GM19467 (cell line): ENCODE results near the gene ARAP2.
"Not testable (repeated sequence)": the region's sequence is repeated elsewhere in the genome, so short reads cannot be mapped to it uniquely, and the experiment has no call there.

ENCODE experiments used
- ATAC-seq: cut with Tn5 transposase; IDR thresholded peaks from one replicate; pipeline ENCODE4 v1.9.1; 2021; ENCODE audit warnings: mild to moderate bottlenecking, moderate library complexity; ENCODE audit not compliant: unreplicated experiment

ARAP2 gene

GRCh38 chr4:36183665-36184393 lies 60.5 kb downstream of the ARAP2 start:
- no peak for ATAC-seq

GRCh38 chr4:36183232-36183631 lies 61.1 kb downstream of the ARAP2 start:
- ATAC-seq: no peak

DNA sequence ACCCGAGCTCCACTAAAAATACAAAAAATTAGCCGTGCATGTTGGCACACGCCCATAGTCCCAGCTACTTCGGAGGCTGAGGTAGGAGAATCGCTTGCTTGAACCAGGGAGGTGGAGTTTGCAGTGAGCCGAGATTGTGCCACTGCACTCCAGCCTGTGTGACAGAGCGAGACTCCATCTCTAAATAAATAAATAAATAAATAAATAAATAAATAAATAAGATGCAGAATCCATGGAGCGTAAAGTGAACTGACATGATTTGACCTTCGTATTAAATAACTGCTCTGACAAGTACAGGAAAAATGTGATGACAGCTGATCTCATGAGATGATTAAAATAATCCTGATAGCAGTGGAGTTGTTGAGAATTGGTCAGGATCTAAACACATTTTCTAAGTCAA lies 62.0 kb downstream of the ARAP2 start:
- not testable (repeated sequence) for ATAC-seq

GRCh38 chr4:36180206-36180605 lies 64.1 kb downstream of the ARAP2 start:
- ATAC-seq: no peak

GRCh38 chr4:36178484-36178883 lies 65.8 kb downstream of the ARAP2 start:
- no peak for ATAC-seq

- no peak for ATAC-seq
These were observed 66.4 kb downstream of the ARAP2 start for GRCh38 chr4:36177946-36178345.

- no peak for ATAC-seq
These were observed 69.7 kb downstream of the ARAP2 start for GRCh38 chr4:36174570-36174969.

DNA sequence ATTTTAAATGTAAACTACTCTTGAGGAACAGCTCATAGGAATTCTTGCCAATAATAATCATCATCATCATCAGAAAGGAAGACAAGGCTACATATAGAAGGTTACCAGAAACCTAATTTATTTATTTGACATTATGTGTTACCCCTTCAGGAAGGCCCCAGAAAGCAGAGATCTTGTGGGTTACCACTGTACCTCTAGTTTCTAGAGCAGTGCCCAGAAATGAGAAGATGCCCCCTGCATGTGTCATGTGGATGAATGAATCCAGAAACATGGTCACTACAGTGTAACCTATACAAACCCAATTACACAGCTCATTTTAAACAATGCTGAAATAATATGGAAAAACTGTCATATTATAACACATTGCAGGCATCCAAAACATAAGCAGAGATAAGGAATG lies 70.4 kb downstream of the ARAP2 start:
- ATAC-seq: no peak

GRCh38 chr4:36172656-36173055 lies 71.7 kb downstream of the ARAP2 start:
- ATAC-seq: no peak

DNA sequence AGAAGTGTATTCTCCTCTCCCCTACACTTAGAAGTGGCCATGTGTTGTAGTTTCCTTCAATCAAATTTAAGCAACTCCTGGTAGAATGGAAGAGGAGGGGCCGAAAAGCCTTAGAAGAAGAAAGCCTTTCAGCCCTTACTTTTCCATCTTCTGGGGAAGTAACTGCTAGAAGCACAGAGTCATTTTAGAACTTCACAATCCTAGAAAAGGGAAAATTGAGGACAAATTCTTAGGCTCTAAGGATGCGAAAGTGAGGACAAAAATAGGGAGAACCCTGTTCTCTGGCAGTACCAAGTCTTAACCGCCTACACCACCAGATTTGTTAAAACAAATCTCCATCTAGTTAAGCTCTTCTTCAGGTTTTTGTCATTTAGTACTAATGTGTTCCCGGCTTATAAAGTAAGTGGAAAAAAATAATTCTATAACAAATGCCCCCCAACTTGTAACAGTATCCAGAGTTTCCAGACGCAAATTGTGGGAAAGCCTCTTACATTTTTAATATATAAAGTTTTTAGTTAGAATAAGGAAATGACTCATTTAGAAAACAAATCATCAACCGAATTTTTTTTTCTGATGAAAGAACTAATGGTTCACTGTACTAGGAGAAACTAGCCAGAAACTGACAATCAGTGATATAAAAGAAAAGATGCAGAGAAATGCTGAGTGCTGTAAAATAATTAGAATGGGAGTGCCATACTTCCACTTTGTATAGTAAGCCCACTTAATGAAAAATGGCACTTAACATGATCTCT lies 76.0 kb downstream of the ARAP2 start:
- ATAC-seq: no peak

DNA sequence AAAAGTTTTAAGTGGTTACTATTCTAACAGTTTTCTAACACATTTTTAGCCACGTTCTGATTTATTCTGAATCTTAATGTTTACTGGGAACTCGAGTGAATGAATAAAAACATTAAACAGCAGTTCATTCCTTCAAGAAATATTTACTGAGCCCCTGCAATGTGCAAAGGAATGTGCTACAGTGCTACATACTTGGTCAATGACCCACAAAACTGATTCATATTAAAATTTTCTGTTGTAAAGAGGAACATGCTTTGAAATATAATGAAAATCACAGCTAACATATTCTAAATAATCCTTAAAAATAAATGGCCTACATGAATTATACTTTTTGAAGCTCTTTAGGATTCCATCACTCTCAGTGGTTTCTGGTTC lies 78.7 kb downstream of the ARAP2 start:
- no peak for ATAC-seq

- ATAC-seq: no peak
These were observed 79.2 kb downstream of the ARAP2 start for GRCh38 chr4:36164900-36165630.

DNA sequence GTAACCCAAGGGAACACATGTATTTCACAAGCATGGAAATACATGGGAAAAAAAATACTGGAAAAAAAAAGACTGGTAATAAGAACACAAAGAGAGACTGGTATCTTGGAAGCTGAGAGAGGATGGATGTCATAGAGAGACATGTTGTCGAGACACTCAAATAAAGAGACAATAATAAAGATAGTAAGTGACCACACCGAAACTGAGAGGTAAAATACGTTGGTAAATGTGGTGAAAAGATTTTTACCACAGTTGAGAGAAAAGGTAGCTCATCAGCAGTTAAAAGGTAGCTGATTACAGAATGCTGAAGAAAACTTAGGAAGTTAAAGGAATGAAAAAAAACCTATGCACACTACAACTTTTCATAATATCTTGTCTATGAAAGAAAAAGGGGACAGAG lies 81.1 kb downstream of the ARAP2 start:
- no peak for ATAC-seq

- ATAC-seq: no peak
These were observed 85.1 kb downstream of the ARAP2 start for GRCh38 chr4:36159208-36159607.

DNA sequence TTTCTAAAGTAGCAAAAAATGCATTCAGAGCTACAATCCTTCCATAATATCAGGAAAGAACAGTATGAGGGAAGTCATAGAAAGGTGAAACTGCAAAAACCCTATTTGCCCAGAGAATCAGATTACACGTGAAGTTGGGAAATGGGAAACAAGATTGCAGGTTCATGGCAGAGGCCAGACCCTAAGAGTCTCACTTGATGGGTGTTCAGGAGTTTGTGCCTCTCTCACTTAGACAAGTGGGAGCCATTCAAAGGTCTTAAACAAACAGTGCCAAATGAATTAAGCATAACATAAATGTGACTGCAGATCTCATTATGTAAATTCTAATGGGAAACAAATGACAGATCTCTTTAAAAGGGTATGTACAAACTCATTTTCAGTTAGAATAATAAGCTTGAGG lies 91.6 kb downstream of the ARAP2 start:
- no peak for ATAC-seq

GRCh38 chr4:36142504-36142903 lies 101.8 kb downstream of the ARAP2 start:
- no peak for ATAC-seq

DNA sequence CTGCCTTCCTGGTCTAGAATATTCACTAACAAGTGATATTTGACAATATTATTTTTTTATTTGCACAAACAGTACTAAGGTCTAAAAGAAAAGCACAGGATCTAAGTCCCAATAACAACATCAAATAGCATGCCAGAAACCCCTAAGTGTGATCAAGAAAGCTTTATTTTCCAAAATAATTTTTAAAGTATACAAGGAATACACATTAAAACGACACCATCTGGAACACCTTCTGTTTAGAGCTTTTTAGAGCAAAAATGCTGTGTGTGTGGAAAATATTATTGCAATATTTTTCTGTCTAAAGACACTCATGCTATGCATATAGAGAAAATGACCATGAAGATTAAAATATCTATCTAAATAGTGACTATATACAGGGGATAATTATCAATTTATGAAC lies 103.1 kb downstream of the ARAP2 start:
- ATAC-seq: no peak

DNA sequence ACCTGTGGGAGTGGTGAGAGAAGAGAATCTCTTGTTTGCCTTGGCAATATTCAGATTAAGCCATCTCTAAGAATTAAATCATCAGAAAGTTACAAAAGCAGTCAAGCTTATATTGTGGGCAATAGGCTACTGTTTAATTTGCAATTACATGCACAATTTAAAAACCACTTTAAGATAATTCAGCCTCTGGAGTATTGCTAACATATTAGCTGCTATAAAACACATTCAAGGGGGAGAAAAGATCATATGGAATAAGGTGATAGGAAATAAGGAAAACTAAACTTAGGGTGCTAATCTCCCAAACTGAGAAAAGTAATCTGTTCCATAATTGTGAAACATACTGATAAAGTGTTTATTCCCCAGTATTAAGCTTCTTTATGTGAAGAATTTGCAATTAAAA lies 103.9 kb downstream of the ARAP2 start:
- no peak for ATAC-seq

DNA sequence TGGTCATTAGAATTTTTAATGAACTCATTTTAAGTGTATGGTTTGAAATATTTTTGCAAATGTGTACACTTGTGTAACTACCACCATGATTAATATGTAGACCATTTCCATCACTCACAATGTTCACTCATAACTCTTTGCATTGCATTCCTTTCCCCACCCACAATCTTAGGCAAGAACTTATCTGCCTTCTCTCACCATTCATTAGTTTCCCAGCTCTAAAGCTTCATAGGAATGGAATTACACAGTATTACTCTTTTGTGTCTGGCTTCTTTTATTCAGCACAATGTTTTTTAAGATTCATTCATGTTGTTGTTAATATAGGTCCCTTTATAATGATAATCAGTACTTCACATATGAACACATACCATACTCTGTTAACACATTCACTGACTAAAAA lies 106.1 kb downstream of the ARAP2 start:
- ATAC-seq: no peak

DNA sequence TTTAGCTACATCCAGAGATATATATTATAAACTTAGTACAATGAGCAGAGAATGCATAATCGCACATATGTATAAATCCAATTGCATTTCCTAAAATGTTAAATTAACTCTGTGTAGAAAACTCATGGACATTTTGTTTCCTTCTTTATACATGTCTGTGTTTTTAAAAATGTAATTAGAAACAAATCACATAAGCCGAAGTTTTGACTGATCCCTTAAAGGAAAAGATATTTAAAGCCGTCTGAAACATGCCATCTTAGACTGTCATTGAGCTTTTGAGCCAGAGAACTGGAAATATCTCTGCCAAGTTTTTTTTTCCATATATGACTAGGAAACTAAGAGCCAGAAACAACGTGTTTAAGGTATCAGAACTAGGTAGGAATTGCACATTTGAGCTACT lies 107.0 kb downstream of the ARAP2 start:
- ATAC-seq: no peak

GRCh38 chr4:36133658-36134057 lies 110.7 kb downstream of the ARAP2 start:
- no peak for ATAC-seq

DNA sequence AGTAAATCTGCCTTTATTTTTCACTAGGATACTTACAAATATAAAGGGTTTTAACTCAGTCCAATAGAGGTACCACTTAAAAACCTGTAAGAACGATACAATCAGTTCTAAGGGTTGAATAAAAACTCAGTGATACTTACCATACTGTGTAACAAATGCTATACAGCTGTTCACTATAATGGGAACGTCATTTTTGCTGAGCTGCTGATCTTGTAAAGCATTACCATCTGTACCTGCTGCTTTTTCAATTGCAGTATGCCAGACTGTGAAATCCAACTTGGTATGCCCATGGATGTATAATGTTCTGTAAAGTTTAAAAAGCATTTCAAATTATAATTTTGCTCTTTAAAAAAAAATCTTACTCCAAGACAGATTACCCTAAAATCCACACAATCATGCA lies 111.2 kb downstream of the ARAP2 start:
- no peak for ATAC-seq
